ENCODE data around the gene SELENOW. TPM values are rescaled to one million over a fixed set of nuclear protein-coding genes. Genes with fewer than 3 reads are reported as not detected.
"Not testable (repeated sequence)": the region's sequence is repeated elsewhere in the genome, so short reads cannot be mapped to it uniquely, and the experiment has no call there.

The SELENOW gene
- 100 to 1,000 TPM; 115 to 174 (median 149) TPM for polyA plus RNA-seq (ENCODE audit: insufficient read length in 4 of 4)

DNA sequence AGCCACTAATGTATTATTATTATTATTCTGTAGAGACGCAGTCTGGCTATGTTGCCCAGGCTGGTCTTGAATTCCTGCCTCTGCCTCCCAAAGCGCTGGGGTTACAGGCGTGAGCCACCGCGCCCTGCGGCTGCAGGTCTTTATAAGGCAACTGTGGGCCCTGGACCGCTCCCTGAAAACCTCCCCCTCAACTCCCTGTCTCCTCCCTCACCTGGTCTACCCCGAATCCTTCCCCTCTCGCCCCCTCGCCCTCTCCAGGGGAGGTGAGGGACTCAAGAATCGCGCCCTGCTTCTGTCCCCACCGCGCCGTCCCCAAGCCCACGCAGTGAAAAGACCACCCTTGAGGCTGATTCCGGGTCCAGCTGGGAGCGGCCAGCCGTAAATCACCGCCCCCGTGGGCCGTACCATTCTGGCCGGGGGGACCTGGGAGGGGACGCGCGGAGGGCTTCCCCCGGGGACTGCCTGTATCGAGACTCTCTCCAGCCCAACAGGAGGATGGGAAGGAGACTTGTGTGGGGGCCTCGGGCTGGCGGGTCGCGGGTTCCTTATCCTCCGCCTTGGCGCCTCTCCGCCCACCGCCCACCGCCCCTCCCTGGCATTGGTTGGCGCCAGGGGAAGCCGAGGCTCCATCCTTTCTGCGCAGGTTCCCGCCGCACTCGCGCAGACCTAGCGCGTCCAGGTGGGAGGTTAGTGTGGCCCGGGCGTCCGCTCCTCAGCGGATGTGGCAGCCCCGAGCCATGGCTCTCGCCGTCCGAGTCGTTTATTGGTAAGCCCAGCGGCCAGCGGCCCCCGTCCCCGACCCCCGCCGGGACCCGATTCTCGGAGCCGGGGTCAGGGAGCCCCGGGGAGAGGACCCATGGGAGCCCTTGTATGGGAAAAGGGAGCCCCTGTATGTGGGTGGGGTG, at the start of gene SELENOW:
Gene SELENOW (plus strand): TSS at position 655 of the 905 bp plus-strand sequence. CDS start 83 bp downstream, at position 738.
- peak; percentile 65 to 77 (median 76) for DNase-seq (ENCODE audit: low read depth in 4 of 4, low spot score in 2 of 4)

DNA sequence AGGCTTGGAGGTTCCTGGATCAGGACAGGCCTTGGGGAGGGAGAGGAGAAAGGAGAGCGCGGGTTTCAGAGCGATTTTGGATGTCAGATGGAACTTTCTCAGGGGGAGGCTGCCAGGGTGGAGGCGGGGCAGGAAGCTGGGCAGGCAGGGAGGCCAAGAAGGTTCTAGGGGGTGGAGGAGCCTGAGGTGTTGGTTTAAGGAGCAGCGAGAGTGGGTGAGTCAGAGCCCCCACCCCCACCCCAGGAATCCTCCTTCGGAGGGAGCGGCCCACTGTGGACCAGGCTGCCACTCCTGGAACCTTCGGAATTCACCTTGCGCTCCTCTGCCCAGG, 49.1 kb upstream of the SELENOW start:
- DNase-seq (ENCODE audit: low read depth in 4 of 4, low spot score in 2 of 4), result no peak

DNA sequence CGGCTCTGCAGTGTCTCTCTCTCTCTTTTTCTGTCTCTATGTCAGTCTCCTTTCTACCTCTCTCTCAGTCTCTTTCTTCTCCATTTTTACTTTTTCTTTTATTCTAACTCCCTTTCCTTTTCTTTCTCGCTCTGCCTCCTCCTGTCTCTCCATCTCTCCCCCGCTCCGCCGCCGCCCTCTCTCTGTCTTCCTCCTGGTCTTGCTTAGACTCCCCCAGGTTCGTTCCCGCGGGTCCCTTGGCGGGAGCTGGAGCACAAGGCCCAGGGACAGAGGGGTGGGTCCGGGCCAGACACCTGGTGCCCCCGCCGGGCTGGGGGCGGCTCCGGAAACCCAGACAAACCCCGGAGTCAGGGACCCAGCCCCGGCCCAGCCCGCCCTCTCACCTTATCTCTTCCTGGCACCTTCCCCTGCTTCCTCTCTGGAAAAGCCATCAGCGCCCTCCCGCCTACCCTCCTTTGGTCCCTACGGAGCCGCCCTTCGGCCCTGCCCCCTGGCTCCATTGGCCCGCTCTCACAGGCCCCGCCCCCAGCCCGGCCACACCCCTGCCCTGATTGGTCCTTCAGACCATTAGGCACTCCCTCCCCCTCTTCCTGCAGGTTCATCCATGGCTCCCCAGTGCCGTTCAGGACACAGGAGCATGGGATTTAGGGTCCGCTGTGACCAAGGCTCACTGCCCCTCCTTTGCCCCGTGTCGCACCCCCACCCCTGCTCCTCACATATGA, 48.5 kb upstream of the SELENOW start:
- DNase-seq (ENCODE audit: low read depth in 4 of 4, low spot score in 2 of 4), result no peak

DNA sequence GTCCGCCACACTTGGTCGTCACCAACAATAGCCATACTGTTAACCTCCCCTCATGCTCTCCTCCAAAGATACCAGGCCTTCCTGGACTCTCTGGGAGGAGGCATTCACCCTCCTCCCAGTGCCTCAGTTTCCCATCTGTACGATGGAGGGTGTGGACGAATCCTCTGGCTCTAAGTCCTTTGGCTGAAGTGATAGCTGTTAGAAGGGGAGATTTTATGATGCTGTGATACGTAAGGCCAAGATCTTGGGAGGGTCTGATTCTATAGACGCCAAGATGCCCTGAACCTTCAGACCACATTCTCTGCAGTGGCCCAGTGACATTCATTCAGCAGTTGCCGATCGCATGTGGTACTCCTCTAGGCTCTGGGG, 48.0 kb upstream of the SELENOW start:
- DNase-seq (ENCODE audit: low read depth in 4 of 4, low spot score in 2 of 4), result no peak

DNA sequence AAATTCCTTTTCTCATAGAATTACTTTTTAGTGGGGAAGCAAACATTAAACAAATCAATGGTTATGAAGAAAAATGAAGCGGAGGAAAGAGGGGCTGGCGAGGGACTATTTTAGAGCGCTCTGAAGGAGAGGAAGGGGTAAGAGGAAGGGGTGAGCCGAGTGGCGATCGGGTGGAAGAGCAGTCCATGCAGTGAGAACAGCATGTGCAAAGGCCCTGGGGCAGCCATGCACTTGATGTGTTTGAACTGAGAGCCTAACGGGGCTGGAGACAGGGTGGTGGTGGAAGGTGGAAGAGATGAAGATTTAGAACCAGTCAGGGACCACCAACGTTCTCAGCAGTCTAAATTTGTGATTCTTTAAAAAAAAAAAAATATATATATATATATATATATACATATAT, 47.6 kb upstream of the SELENOW start:
- DNase-seq (ENCODE audit: low read depth in 4 of 4, low spot score in 2 of 4), result no peak

DNA sequence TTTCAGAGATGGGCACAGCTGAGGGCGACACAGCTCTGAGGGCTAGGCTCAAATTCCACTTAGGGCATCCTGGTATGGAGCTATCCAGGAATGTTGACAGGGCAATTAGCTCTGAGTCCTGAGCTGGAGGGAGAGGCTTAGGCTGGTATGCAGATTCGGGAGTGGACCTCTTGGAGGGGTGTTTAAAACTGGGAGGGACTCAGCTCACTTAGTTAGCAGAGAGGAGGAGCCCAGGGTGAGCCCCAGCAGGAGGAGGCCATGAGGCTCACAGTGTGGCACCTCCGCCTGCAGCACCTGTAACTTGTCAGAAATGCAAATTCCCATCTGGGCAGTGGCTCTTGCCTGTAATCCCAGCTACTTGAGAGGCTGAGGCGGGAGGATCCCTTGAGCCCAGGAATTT, 43.4 kb upstream of the SELENOW start:
- no peak for DNase-seq (ENCODE audit: low read depth in 4 of 4, low spot score in 2 of 4)

DNA sequence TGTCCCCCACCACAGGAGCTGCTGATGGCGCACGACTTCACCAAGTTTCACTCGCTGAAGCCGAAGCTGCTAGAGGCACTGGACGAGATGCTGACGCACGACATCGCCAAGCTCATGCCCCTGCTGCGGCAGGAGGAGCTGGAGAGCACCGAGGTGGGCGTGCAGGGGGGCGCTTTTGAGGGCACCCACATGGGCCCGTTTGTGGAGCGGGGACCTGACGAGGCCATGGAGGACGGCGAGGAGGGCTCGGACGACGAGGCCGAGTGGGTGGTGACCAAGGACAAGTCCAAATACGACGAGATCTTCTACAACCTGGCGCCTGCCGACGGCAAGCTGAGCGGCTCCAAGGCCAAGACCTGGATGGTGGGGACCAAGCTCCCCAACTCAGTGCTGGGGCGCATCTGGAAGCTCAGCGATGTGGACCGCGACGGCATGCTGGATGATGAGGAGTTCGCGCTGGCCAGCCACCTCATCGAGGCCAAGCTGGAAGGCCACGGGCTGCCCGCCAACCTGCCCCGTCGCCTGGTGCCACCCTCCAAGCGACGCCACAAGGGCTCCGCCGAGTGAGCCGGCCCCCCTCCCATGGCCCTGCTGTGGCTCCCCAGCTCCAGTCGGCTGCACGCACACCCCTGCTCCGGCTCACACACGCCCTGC, 37.5 kb upstream of the SELENOW start:
- DNase-seq (ENCODE audit: low read depth in 4 of 4, low spot score in 2 of 4), result no peak

DNA sequence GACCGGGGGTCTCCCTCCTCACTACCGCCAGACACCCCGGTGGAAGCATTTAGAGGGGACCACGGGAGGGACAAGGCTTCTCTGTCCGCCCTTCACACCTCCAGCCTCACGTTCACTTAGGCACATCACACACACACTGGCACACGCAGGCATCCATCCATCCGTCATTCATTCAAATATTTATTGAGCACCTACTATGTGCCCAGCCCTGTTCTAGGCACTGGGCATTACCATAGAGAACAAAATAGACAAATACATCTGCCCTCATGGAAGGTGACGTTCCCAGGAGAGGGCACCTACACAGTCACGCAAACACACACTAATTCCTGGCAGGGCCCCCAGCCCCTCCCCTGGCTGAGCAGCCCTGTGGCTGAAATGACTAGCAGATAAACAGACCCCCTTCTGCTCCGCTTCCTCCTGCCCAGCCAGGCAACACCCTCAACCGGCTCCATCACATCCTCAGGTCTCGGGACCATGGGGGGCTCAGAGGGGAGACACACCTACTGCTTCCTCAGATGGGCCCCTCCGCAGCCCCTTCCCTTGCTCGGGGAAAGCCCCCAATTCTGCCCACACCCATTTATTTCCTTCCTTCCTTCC, 36.9 kb upstream of the SELENOW start:
- DNase-seq (ENCODE audit: low read depth in 4 of 4, low spot score in 2 of 4), result no peak

DNA sequence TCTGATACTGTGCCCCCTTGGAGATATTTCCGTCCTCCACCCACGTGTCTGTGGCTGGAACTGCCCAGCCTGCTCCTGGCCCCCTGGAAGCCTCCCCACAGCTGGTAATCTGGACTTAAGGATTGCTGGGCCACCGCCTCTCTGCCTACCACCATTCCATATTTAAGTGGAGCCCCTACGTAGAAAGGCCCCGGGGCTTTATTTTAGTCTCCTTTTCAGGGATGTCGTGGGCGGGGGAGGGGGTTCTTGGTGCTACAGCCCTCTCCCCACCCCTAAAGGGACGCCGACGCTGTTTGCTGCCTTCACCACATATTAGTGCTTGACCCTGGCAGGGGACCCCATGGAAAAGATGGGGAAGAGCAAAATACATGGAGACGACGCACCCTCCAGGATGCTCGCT, 35.9 kb upstream of the SELENOW start:
- DNase-seq (ENCODE audit: low read depth in 4 of 4, low spot score in 2 of 4), result no peak

DNA sequence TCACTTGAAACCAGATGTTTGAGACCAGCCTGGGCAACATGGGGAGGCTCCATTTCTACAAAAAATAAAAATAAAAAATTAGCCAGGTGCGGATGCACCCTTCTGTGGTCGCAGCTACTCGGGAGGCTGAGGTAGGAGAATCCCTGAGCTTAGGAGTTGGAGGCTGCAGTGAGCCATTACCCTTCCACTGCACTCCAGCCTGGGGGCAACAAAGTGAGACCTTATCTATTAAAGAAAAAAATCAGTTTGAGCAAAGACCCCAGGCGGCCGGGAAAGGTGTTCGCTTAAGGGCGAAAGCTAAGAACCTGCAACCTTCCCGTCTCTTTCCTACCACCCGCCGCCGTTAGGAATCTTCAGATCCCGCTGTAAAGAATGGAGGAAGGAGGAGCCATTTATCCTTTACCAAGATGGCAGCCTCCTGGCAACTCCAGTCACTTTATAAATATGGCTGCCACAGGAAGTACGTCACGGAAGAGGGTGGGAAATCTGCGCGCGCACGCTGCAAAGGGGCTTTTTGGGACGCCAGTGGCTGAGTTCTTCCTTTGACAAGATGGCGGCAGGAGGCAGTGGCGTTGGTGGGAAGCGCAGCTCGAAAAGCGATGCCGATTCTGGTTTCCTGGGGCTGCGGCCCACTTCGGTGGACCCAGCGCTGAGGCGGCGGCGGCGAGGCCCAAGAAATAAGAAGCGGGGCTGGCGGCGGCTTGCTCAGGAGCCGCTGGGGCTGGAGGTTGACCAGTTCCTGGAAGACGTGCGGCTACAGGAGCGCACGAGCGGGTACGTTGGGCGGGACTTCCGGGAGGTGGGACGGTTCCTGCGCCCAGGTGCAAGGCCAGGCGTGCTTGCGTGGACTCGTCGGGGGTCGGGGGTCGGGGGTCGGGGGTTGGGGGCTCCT, 33.2 kb upstream of the SELENOW start, which contains the start of gene NOP53:
Gene NOP53 (plus strand): TSS at position 537 of the 892 bp plus-strand sequence. CDS start 14 bp downstream, at position 551.
- peak; percentile 91 to 96 (median 92) for DNase-seq (ENCODE audit: low read depth in 4 of 4, low spot score in 2 of 4)

DNA sequence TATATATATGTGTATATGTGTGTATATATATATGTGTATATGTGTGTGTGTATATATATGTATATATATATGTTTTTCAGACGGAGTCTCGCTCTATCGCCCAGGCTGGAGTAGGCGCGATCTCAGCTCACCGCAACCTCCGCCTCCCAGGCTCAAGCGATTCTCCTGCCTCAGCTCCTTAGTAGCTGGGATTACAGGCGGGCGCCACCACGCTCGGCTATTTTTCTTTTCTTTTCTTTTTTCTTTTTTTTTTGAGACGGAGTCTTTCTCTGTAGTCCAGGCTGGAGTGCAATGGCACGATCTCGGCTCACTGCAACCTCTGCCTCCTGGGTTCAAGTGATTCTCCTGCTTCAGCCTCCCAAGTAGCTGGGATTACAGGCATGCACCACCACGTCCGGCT, 32.4 kb upstream of the SELENOW start:
- DNase-seq (ENCODE audit: low read depth in 4 of 4, low spot score in 2 of 4), result not testable (repeated sequence)

DNA sequence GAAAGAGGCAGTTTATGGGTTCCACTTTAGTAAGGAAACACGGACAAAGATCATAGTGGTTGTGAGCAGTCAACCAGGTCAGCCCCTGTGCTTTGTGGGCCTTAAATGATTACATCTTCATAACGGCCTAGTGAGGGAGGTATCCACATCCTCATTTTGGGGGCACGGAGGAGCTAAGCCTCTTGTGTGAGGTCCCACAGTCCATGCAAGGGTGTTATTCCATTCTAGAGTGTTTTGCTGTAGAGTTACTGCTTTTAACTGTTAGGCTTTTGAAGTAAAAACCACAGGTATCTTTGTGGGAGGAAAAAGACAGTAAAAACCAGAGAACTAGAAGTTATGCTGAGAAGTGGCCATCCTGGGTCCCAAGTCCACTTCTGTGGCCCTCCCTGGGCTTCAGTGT, 29.2 kb upstream of the SELENOW start:
- no peak for DNase-seq (ENCODE audit: low read depth in 4 of 4, low spot score in 2 of 4)

DNA sequence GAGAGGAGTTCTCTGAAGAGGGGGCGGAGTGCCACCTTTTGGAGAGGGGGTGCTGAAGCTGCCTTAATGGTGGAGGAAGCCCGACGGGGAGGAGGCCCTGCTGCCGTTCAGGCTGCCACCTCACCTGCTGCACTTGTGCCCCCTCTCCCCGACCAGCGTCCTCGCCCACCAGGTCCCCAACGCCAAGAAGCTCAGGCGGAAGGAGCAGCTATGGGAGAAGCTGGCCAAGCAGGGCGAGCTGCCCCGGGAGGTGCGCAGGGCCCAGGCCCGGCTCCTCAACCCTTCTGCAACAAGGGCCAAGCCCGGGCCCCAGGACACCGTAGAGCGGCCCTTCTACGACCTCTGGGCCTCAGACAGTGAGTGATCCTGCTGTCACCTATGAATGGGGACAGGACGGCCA, 27.8 kb upstream of the SELENOW start:
- no peak for DNase-seq (ENCODE audit: low read depth in 4 of 4, low spot score in 2 of 4)

DNA sequence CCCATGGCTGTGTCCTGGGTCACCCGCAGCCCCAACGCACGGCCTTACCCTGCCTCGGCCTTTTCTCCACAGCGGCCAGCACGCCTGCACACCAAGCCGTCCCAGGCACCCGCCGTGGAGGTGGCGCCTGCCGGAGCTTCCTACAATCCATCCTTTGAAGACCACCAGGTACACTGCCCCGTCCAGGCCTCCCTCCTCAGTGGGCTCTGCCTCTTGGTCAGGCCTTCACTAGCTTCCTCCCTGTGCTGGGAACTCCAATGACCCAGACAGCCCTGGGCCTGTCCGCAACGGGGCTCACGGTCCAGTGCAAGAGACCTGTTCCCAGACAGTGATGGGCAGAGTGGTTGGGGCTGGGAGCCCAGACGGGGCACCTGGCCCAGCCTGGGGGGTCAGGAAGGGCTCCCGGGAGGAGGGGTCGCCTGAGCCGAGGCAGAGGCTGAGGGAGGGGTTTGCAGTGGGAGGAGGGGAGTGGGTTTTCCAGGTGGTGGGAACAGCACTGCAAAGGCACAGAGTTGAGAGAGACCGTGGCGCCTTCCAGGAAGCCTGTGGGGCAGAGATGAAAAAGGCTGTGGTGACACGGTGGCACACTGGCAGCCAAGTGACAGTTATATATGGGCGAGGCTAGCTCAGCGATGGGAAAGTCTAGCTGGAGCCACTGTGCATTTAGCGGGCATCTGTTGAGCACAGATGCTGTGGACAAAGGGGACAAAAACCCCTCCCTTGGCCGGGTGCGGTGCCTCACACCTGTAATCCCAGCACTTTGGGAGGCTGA, 25.9 kb upstream of the SELENOW start:
- no peak for DNase-seq (ENCODE audit: low read depth in 4 of 4, low spot score in 2 of 4)

DNA sequence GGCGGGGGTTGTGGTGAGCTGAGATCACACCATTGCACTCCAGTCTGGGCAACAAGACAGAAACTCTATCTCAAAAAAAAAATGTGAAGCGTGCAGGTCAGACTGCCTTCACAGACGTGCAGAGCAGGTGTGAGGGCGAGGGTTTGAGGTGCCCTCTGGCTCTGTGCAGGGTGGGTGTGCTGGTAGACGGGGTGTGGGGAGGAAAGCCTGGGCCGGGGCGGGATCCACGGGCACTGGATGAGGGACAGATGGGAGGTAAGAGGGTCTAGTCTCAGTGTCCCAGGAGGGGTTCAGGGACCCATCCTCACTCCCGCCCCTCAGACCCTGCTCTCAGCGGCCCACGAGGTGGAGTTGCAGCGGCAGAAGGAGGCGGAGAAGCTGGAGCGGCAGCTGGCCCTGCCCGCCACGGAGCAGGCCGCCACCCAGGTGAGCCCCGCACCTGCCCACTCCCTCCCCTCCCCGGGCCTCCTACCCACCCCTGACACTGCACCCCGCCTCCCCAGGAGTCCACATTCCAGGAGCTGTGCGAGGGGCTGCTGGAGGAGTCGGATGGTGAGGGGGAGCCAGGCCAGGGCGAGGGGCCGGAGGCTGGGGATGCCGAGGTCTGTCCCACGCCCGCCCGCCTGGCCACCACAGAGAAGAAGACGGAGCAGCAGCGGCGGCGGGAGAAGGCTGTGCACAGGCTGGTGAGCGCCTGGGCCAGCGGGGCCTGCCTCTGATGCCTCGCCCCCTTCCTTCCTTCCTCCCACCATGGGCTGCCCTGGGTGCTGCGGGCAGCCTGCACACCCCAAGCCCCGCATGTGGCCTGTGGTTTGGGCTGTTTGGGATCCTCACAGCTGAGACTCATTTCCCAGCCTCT, 24.1 kb upstream of the SELENOW start:
- no peak for DNase-seq (ENCODE audit: low read depth in 4 of 4, low spot score in 2 of 4)

DNA sequence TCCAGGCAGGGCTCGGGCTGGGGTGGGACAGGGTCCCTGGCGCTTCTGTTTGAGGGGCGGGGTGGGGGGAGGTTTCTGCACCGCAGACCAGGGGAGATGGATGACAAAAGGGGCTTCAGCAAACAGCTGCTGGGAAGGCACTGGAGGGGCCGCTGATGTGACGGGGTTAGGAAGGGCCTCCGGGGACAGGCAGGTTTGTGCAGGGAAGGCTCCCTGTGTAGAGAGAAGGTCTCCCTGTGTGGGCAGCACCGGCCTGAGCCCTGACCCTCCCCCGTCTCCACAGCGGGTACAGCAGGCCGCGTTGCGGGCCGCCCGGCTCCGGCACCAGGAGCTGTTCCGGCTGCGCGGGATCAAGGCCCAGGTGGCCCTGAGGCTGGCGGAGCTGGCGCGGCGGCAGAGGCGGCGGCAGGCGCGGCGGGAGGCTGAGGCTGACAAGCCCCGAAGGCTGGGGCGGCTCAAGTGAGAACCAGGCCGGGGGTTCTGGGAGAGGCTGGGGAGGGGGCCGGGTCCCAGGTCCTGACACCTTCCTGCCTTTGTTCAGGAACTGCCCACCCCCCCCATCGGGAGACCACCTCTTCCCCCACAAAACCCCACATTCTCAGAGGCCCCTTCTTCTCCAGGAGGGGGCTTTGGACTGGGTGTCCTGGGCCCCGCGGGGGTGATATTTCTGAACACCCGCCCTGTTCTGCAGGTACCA, 23.3 kb upstream of the SELENOW start:
- DNase-seq (ENCODE audit: low read depth in 4 of 4, low spot score in 2 of 4), result no peak

DNA sequence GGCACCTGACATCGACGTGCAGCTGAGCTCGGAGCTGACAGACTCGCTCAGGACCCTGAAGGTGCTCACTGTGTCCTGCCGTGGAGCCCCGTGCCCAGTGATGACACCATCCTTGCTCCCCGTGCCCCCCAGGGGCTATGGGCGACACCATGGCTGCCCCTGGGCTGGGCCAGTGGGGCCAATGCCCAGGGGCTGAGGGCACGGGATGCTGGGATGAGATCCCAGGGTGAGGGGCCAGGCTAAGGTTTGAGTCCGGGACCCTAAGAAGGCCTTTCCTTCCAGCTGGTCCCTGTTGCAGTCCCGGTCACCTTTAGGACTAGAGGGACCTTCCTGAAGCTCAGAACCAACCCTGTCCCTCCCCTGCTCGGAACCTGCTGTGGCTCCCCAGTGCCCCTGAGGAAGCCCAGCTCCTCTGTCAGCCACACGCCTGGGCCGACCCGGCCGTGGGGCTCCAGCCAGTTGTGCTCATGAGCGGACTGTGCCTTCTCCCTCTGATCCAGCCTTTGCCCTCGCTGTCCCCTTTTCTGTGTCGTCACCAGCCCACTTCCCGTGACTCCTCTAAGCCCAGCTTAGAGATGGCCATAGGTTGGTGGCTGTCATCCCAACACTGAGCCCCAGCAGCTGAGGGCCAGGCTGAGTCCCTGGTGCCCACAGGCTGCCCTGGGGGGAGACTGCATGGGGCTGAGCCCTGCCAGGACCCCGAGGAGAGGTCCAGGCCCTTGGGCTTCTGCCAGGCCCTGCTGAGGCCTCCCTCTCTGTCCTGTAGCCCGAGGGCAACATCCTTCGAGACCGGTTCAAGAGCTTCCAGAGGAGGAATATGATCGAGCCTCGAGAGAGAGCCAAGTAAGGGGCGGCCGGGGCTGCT, 22.5 kb upstream of the SELENOW start:
- DNase-seq (ENCODE audit: low read depth in 4 of 4, low spot score in 2 of 4), result no peak
